Measurements from ENCODE around the gene MRLN.

- TF ChIP-seq CTCF (IDR thresholded peaks at IDR 0.05; ENCODE audit: low read depth, low read length) (no peak), POLR2A (IDR thresholded peaks at IDR 0.05; ENCODE audit: extremely low read depth, insufficient read length) (no peak), MYC (IDR thresholded peaks at IDR 0.05; ENCODE audit: low read depth, low read length) (no peak), MAX (IDR thresholded peaks at IDR 0.05; ENCODE audit: low read depth, low read length) (no peak)
Measured at GRCh38 chr10:59801171-59801570, 47.9 kb upstream of the MRLN start.

All from NB4 (cell line).